H54 (cell line): ENCODE results near the gene TMEM80.
A peak's percentile ranks its signal among the peaks of the same experiment; 100 is the strongest.

Experiments
- DNase-seq: peaks from one replicate; pipeline ENCODE4 v3.0.0; 2011; ENCODE audit warnings: low spot score, mixed read lengths; ENCODE audit not compliant: insufficient read length
- FAIRE-seq: peaks from 3 replicates; lab custom pipeline; 2011; peaks lifted over from hg19 to GRCh38; lab: Jason Lieb, UNC
- POLR2A ChIP-seq: IDR thresholded peaks from 2 replicates; pipeline ENCODE4 v1.6.1; 2011; ENCODE audit warnings: low read depth, mild to moderate bottlenecking, low read length

The TMEM80 gene

GRCh38 chr11:690738-691633 lies 4.6 kb upstream of the TMEM80 start:
- DNase-seq, result no peak
- no peak for TF ChIP-seq POLR2A
- FAIRE-seq, result no peak

- no peak for FAIRE-seq
- TF ChIP-seq POLR2A, result no peak
- no peak for DNase-seq
Measured at GRCh38 chr11:691710-692590, 3.7 kb upstream of the TMEM80 start.

- TF ChIP-seq POLR2A, result no peak
- no peak for FAIRE-seq
- DNase-seq, result no peak
Measured at GRCh38 chr11:692824-693414, 2.7 kb upstream of the TMEM80 start.

GRCh38 chr11:693415-693831 lies 2.2 kb upstream of the TMEM80 start:
- DNase-seq (no peak), FAIRE-seq (no peak)
- TF ChIP-seq POLR2A, result no peak

GRCh38 chr11:693887-694562 lies 1.6 kb upstream of the TMEM80 start:
- FAIRE-seq, result no peak

GRCh38 chr11:694563-695287 lies 891 bp upstream of the TMEM80 start, which contains the start of gene DEAF1:
DEAF1 (minus strand) TSS chr11:695222; CDS start chr11:695047, 175 bp downstream.
- no peak for FAIRE-seq
- TF ChIP-seq POLR2A, result peak; percentile 33; the same call in 1 of the 2 replicates
- DNase-seq, result peak; percentile 73

More at GRCh38 chr11:693887-694562, 1.6 kb upstream of the TMEM80 start:
- no peak for TF ChIP-seq POLR2A
- no peak for DNase-seq

- peak; percentile 15 for FAIRE-seq
- no peak for TF ChIP-seq POLR2A
- DNase-seq, result no peak
Measured at GRCh38 chr11:695288-695537, 403 bp upstream of the TMEM80 start.

- FAIRE-seq, result no peak
- DNase-seq, result no peak
- TF ChIP-seq POLR2A, result no peak
Measured at GRCh38 chr11:696955-697491, 1.4 kb downstream of the TMEM80 start.

- no peak for TF ChIP-seq POLR2A
- DNase-seq (peak; percentile 54), FAIRE-seq (no peak)
Measured at GRCh38 chr11:697811-698311, 2.2 kb downstream of the TMEM80 start.

- FAIRE-seq (no peak), DNase-seq (no peak)
- no peak for TF ChIP-seq POLR2A
Measured at GRCh38 chr11:698493-699115, 3.0 kb downstream of the TMEM80 start.

GRCh38 chr11:699116-699508 lies 3.5 kb downstream of the TMEM80 start:
- DNase-seq (no peak), FAIRE-seq (no peak)
- no peak for TF ChIP-seq POLR2A

- DNase-seq (no peak), FAIRE-seq (no peak)
- no peak for TF ChIP-seq POLR2A
Measured at GRCh38 chr11:699753-700152, 4.1 kb downstream of the TMEM80 start.
